Neuronal stem cell (in vitro differentiated cells): ENCODE measurements around the gene SHISA9.

ENCODE experiments used
- DNase-seq: peaks from one replicate; pipeline ENCODE4 v3.0.0-alpha.2; 2013; ENCODE audit warnings: low spot score
- H2AFZ ChIP-seq: one replicate; pipeline ENCODE4 v1.6.1; 2013; ENCODE audit warnings: mild to moderate bottlenecking, low read length, inconsistent platforms
- H2AK5ac ChIP-seq: 2 replicates; pipeline ENCODE4 v1.6.1; 2013; ENCODE audit warnings: low read depth, mild to moderate bottlenecking, inconsistent platforms, low read length, moderate library complexity, mixed read lengths
- H2BK120ac ChIP-seq: 2 replicates; pipeline ENCODE4 v1.6.1; 2013; ENCODE audit warnings: low read depth, mild to moderate bottlenecking, inconsistent platforms, low read length, moderate library complexity, mixed read lengths
- H2BK12ac ChIP-seq: one replicate; pipeline ENCODE4 v1.6.1; 2013; ENCODE audit warnings: low read length, inconsistent platforms
- H2BK15ac ChIP-seq: 2 replicates; pipeline ENCODE4 v1.6.1; 2013; ENCODE audit warnings: mild to moderate bottlenecking, low read length, inconsistent platforms, mixed read lengths
- H2BK5ac ChIP-seq: one replicate; pipeline ENCODE4 v1.6.1; 2013; ENCODE audit warnings: inconsistent platforms, mild to moderate bottlenecking, low read length, moderate library complexity
- H3K14ac ChIP-seq: one replicate; pipeline ENCODE4 v1.6.1; 2013; ENCODE audit warnings: low read length, inconsistent platforms
- H3K18ac ChIP-seq: 2 replicates; pipeline ENCODE4 v1.6.1; 2013; ENCODE audit warnings: low read length, inconsistent platforms
- H3K23ac ChIP-seq: 2 replicates; pipeline ENCODE4 v1.6.1; 2013; ENCODE audit warnings: low read depth, mild to moderate bottlenecking, mixed read lengths, low read length, inconsistent platforms; ENCODE audit not compliant: poor library complexity
- H3K27ac ChIP-seq: replicated peaks from 3 replicates; pipeline ENCODE4 v1.5.1; 2013; ENCODE audit warnings: low read length, inconsistent platforms
- H3K27me3 ChIP-seq, 3 experiments: 2 replicates each; pipeline ENCODE4 v1.6.1; 2013; ENCODE audit warnings: low read length in 3 of 3, mild to moderate bottlenecking in 2 of 3, inconsistent platforms in 1 of 3, low read depth in 1 of 3, mixed read lengths in 1 of 3, moderate library complexity in 1 of 3; ENCODE audit not compliant: control insufficient read depth in 3 of 3, insufficient read depth in 3 of 3
- H3K36me3 ChIP-seq, 2 donors: replicated peaks in 1 of 2; 2 replicates each; pipeline ENCODE4 v1.6.1; 2013; ENCODE audit warnings: low read length in 2 of 2; ENCODE audit not compliant: control insufficient read depth in 2 of 2, insufficient read depth in 2 of 2
- H3K4ac ChIP-seq: 2 replicates; pipeline ENCODE4 v1.6.1; 2013; ENCODE audit warnings: inconsistent platforms, mild to moderate bottlenecking, low read length, moderate library complexity
- H3K4me1 ChIP-seq, 2 donors: 1 replicate in 1 of 2; 2 replicates in 1 of 2; pipeline ENCODE4 v1.6.1; 2013; ENCODE audit warnings: low read length in 2 of 2, low read depth in 1 of 2; ENCODE audit not compliant: control insufficient read depth in 2 of 2, insufficient read depth in 1 of 2
- H3K4me2 ChIP-seq: one replicate; pipeline ENCODE4 v1.6.1; 2013; ENCODE audit warnings: mild to moderate bottlenecking, low read length, inconsistent platforms; ENCODE audit not compliant: insufficient read depth, poor library complexity, severe bottlenecking
- H3K4me3 ChIP-seq, 2 donors: 2 replicates each; pipeline ENCODE4 v1.5.1; 2013; ENCODE audit warnings: low read length in 2 of 2, mild to moderate bottlenecking in 2 of 2, inconsistent platforms in 1 of 2, moderate library complexity in 1 of 2
- H3K79me1 ChIP-seq: one replicate; pipeline ENCODE4 v1.6.1; 2013; ENCODE audit warnings: low read depth, mild to moderate bottlenecking, inconsistent platforms, low read length, moderate library complexity
- H3K9ac ChIP-seq: one replicate; pipeline ENCODE4 v1.6.1; 2013; ENCODE audit warnings: mild to moderate bottlenecking, low read depth, low read length, inconsistent platforms; ENCODE audit not compliant: poor library complexity
- H3K9me3 ChIP-seq, 2 donors: replicated peaks in 1 of 2; 2 replicates each; pipeline versions ENCODE3 to v1.6.1; 2013; ENCODE audit warnings: low read length in 2 of 2, mild to moderate bottlenecking in 2 of 2, inconsistent platforms in 1 of 2, low read depth in 1 of 2, mixed read lengths in 1 of 2, moderate library complexity in 1 of 2; ENCODE audit not compliant: control insufficient read depth in 2 of 2, insufficient read depth in 1 of 2
- H4K8ac ChIP-seq: one replicate; pipeline ENCODE4 v1.6.1; 2013; ENCODE audit warnings: low read depth, mild to moderate bottlenecking, inconsistent platforms, low read length, moderate library complexity
- H4K91ac ChIP-seq: one replicate; pipeline ENCODE4 v1.6.1; 2013; ENCODE audit warnings: low read length, low read depth, mild to moderate bottlenecking, inconsistent platforms; ENCODE audit not compliant: poor library complexity
- WGBS, 2 donors: extraction: QIAGEN DNeasy Blood & Tissue Kit; methylation state at CpG; one replicate each; pipeline ENCODE4 v1.1.7; 2013; ENCODE audit warnings: missing lambda C conversion rate in 2 of 2, mixed read lengths in 1 of 2; ENCODE audit not compliant: insufficient read length in 2 of 2, insufficient replicate concordance in 1 of 2; ENCODE audit errors: extremely low coverage in 2 of 2; 5-methylcytosine and 5-hydroxymethylcytosine counted together

SHISA9 gene

GRCh38 chr16:13042291-13042685 is 140.9 kb downstream of the SHISA9 start:
- Histone ChIP-seq H2BK5ac (no peak overlapping the region), H2BK15ac (no peak overlapping the region), H3K27me3 (no peaks in the 10 kb centered on the region), H2BK120ac (no peak overlapping the region), H3K18ac (no peak overlapping the region), H4K91ac (no peak overlapping the region), H4K8ac (no peak overlapping the region), H3K14ac (no peak overlapping the region), H3K79me1 (no peaks in the 10 kb centered on the region), H2AFZ (no peak overlapping the region), H3K9ac (no peak overlapping the region), H3K36me3 (no peaks in the 10 kb centered on the region), H3K4me1 (peaks cover 0 to 16% of the 10 kb centered on the region in 2 donors), H2AK5ac (no peak overlapping the region), H3K27ac (no peak overlapping the region), H3K4me2 (no peak overlapping the region), H3K23ac (no peak overlapping the region), H3K4me3 (no peak overlapping the region), H2BK12ac (no peak overlapping the region), H3K9me3 (no peaks in the 10 kb centered on the region), H3K4ac (no peak overlapping the region)
- no peak for DNase-seq

GRCh38 chr16:13046061-13046821 is 144.8 kb downstream of the SHISA9 start:
- no peak overlapping the region for H3K23ac ChIP-seq
- H3K36me3 ChIP-seq: no peaks in the 10 kb centered on the region
- no peak overlapping the region for H4K91ac ChIP-seq
- no peak overlapping the region for H3K4me2 ChIP-seq
- H2BK15ac ChIP-seq: no peak overlapping the region
- H3K4me3 ChIP-seq: no peak overlapping the region
- no peak overlapping the region for H3K14ac ChIP-seq
- no peak overlapping the region for H2BK12ac ChIP-seq
- H3K9me3 ChIP-seq: peaks cover 0 to 4% of the 10 kb centered on the region in 2 donors
- no peak overlapping the region for H3K4ac ChIP-seq
- H3K18ac ChIP-seq: no peak overlapping the region
- H2AFZ ChIP-seq: no peak overlapping the region
- no CpG with 5 or more reads among the region's 3 CpGs for WGBS, 2 donors
- H4K8ac ChIP-seq: no peak overlapping the region
- no peak overlapping the region for H2BK5ac ChIP-seq
- H3K4me1 ChIP-seq: peaks cover 0 to 12% of the 10 kb centered on the region in 2 donors
- no peak overlapping the region for H2BK120ac ChIP-seq
- peaks cover 0 to 2% (median 0%) of the 10 kb centered on the region in 3 experiments for H3K27me3 ChIP-seq
- no peaks in the 10 kb centered on the region for H3K79me1 ChIP-seq
- no peak overlapping the region for H3K27ac ChIP-seq
- H2AK5ac ChIP-seq: no peak overlapping the region
- no peak for DNase-seq
- H3K9ac ChIP-seq: no peak overlapping the region

GRCh38 chr16:13047276-13047675 is 145.9 kb downstream of the SHISA9 start:
- H3K23ac ChIP-seq: no peak overlapping the region
- WGBS, 2 donors: no CpG with 5 or more reads among the region's 1 CpG
- no peak overlapping the region for H3K4me3 ChIP-seq
- no peak for DNase-seq
- H3K36me3 ChIP-seq: no peaks in the 10 kb centered on the region
- H3K18ac ChIP-seq: no peak overlapping the region
- no peak overlapping the region for H2AFZ ChIP-seq
- no peak overlapping the region for H3K9ac ChIP-seq
- no peaks in the 10 kb centered on the region for H3K79me1 ChIP-seq
- H2BK15ac ChIP-seq: no peak overlapping the region
- no peak overlapping the region for H4K8ac ChIP-seq
- no peak overlapping the region for H4K91ac ChIP-seq
- H3K9me3 ChIP-seq: peaks cover 0 to 4% of the 10 kb centered on the region in 2 donors
- no peak overlapping the region for H3K4me2 ChIP-seq
- peaks cover 0 to 3% of the 10 kb centered on the region in 2 donors for H3K4me1 ChIP-seq
- no peak overlapping the region for H2BK5ac ChIP-seq
- H2BK12ac ChIP-seq: no peak overlapping the region
- no peak overlapping the region for H3K4ac ChIP-seq
- no peak overlapping the region for H3K27ac ChIP-seq
- no peak overlapping the region for H2BK120ac ChIP-seq
- H3K27me3 ChIP-seq: peaks cover 0 to 2% (median 0%) of the 10 kb centered on the region in 3 experiments
- no peak overlapping the region for H3K14ac ChIP-seq
- no peak overlapping the region for H2AK5ac ChIP-seq

- Histone ChIP-seq H3K36me3 (no peaks in the 10 kb centered on the region), H2BK15ac (no peak overlapping the region), H3K23ac (no peak overlapping the region), H3K27ac (no peak overlapping the region), H3K4ac (no peak overlapping the region), H3K4me2 (no peak overlapping the region), H3K14ac (no peak overlapping the region), H4K8ac (no peak overlapping the region), H3K9me3 (peaks cover 0 to 4% of the 10 kb centered on the region in 2 donors), H4K91ac (no peak overlapping the region), H2AFZ (no peak overlapping the region), H2BK120ac (no peak overlapping the region), H3K4me1 (peaks cover 0 to 3% of the 10 kb centered on the region in 2 donors), H3K18ac (no peak overlapping the region), H3K27me3 (peaks cover 0 to 2% (median 0%) of the 10 kb centered on the region in 3 experiments), H3K79me1 (no peaks in the 10 kb centered on the region), H3K4me3 (no peak overlapping the region), H2AK5ac (no peak overlapping the region), H2BK12ac (no peak overlapping the region), H3K9ac (no peak overlapping the region), H2BK5ac (no peak overlapping the region)
- no CpG with 5 or more reads among the region's 3 CpGs for WGBS, 2 donors
- DNase-seq: no peak
Observed at GRCh38 chr16:13049688-13050087, 148.3 kb downstream of the SHISA9 start.
